ENCODE results near the gene SYNPO2.

GRCh38 chr4:119040694-119041185 is 152.1 kb downstream of the SYNPO2 start:
- TF ChIP-seq MAX (IDR thresholded peaks at IDR 0.05; ENCODE audit: low read depth, low read length) (no peak), POLR2A (IDR thresholded peaks at IDR 0.05; ENCODE audit: extremely low read depth, insufficient read length) (no peak)

Data from NB4 (cell line).